Measurements from ENCODE around the gene TCF12.

TCF12 gene

GRCh38 chr15:57122080-57122840, 203.8 kb downstream of the TCF12 start:
- no peaks in the 10 kb centered on the region for H3K79me2 ChIP-seq (ENCODE audit: insufficient read depth, low read length)
- no peak overlapping the region for H3K4me2 ChIP-seq (ENCODE audit: low read depth, low read length, poor library complexity, severe bottlenecking)

GRCh38 chr15:57124036-57124435, 205.6 kb downstream of the TCF12 start:
- H3K79me2 ChIP-seq (ENCODE audit: insufficient read depth, low read length): no peaks in the 10 kb centered on the region
- no peak overlapping the region for H2AFZ ChIP-seq (ENCODE audit: low read length)
- H3K9me2 ChIP-seq (replicated peaks; ENCODE audit: low read depth, low read length): no peaks in the 10 kb centered on the region
- no peak overlapping the region for H3K4me3 ChIP-seq (ENCODE audit: low read length, poor library complexity, severe bottlenecking)
- H3K36me3 ChIP-seq (ENCODE audit: insufficient read depth, low read length): peaks cover 11% of the 10 kb centered on the region; the same call in 1 of the 2 replicates
- H3K27me3 ChIP-seq (ENCODE audit: insufficient read depth, low read length, poor library complexity, severe bottlenecking): no peaks in the 10 kb centered on the region
- H4K20me1 ChIP-seq (ENCODE audit: insufficient read depth, low read length, poor library complexity, severe bottlenecking): no peaks in the 10 kb centered on the region
- no peak overlapping the region for H3K4me2 ChIP-seq (ENCODE audit: low read depth, low read length, poor library complexity, severe bottlenecking)
- TF ChIP-seq EZH2phosphoT487 (IDR thresholded peaks at IDR 0.05; ENCODE audit: borderline replicate concordance): no peak
- TF ChIP-seq CTCF (conservative IDR thresholded peaks at IDR 0.05; ENCODE audit: low read length): no peak
- no peaks in the 10 kb centered on the region for H3K4me1 ChIP-seq (ENCODE audit: insufficient read depth, low read length, poor library complexity, severe bottlenecking)
- no peak overlapping the region for H3K9ac ChIP-seq (ENCODE audit: low read depth, low read length, poor library complexity, severe bottlenecking)
- H3K9me3 ChIP-seq (ENCODE audit: insufficient read depth, low read depth, low read length): no peaks in the 10 kb centered on the region
- H3F3A ChIP-seq (ENCODE audit: low read depth): no peaks in the 10 kb centered on the region

More at GRCh38 chr15:57122080-57122840, 203.8 kb downstream of the TCF12 start:
- H3K9ac ChIP-seq (ENCODE audit: low read depth, low read length, poor library complexity, severe bottlenecking): no peak overlapping the region
- no peak overlapping the region for H2AFZ ChIP-seq (ENCODE audit: low read length)
- H3K36me3 ChIP-seq (ENCODE audit: insufficient read depth, low read length): no peaks in the 10 kb centered on the region; the same call in 1 of the 2 replicates
- no peaks in the 10 kb centered on the region for H3F3A ChIP-seq (ENCODE audit: low read depth)
- no peaks in the 10 kb centered on the region for H3K9me3 ChIP-seq (ENCODE audit: insufficient read depth, low read depth, low read length)
- no peak overlapping the region for H3K4me3 ChIP-seq (ENCODE audit: low read length, poor library complexity, severe bottlenecking)
- no peaks in the 10 kb centered on the region for H3K9me2 ChIP-seq (replicated peaks; ENCODE audit: low read depth, low read length)
- H3K4me1 ChIP-seq (ENCODE audit: insufficient read depth, low read length, poor library complexity, severe bottlenecking): no peaks in the 10 kb centered on the region
- no peaks in the 10 kb centered on the region for H3K27me3 ChIP-seq (ENCODE audit: insufficient read depth, low read length, poor library complexity, severe bottlenecking)
- no peak for TF ChIP-seq CTCF (conservative IDR thresholded peaks at IDR 0.05; ENCODE audit: low read length)
- TF ChIP-seq EZH2phosphoT487 (IDR thresholded peaks at IDR 0.05; ENCODE audit: borderline replicate concordance): no peak
- H4K20me1 ChIP-seq (ENCODE audit: insufficient read depth, low read length, poor library complexity, severe bottlenecking): no peaks in the 10 kb centered on the region

GRCh38 chr15:57129064-57129463, 210.6 kb downstream of the TCF12 start:
- Histone ChIP-seq H4K20me1 (ENCODE audit: insufficient read depth, low read length, poor library complexity, severe bottlenecking) (peaks cover 4% of the 10 kb centered on the region), H3K4me3 (ENCODE audit: low read length, poor library complexity, severe bottlenecking) (no peak overlapping the region), H3K4me1 (ENCODE audit: insufficient read depth, low read length, poor library complexity, severe bottlenecking) (peaks cover 19% of the 10 kb centered on the region), H2AFZ (ENCODE audit: low read length) (no peak overlapping the region), H3F3A (ENCODE audit: low read depth) (no peaks in the 10 kb centered on the region), H3K9ac (ENCODE audit: low read depth, low read length, poor library complexity, severe bottlenecking) (no peak overlapping the region), H3K4me2 (ENCODE audit: low read depth, low read length, poor library complexity, severe bottlenecking) (no peak overlapping the region), H3K9me2 (replicated peaks; ENCODE audit: low read depth, low read length) (no peaks in the 10 kb centered on the region), H3K27me3 (ENCODE audit: insufficient read depth, low read length, poor library complexity, severe bottlenecking) (no peaks in the 10 kb centered on the region), H3K36me3 (ENCODE audit: insufficient read depth, low read length) (peaks cover 12% of the 10 kb centered on the region; the same call in 1 of the 2 replicates), H3K79me2 (ENCODE audit: insufficient read depth, low read length) (no peaks in the 10 kb centered on the region; the same call in 1 of the 2 replicates), H3K9me3 (ENCODE audit: insufficient read depth, low read depth, low read length) (no peaks in the 10 kb centered on the region)
- no peak for TF ChIP-seq CTCF (conservative IDR thresholded peaks at IDR 0.05; ENCODE audit: low read length)
- no peak for TF ChIP-seq EZH2phosphoT487 (IDR thresholded peaks at IDR 0.05; ENCODE audit: borderline replicate concordance)
